BLaER1 (cell line): Measurements from ENCODE around the gene ELAVL3.

ENCODE experiments used
- H3K27ac ChIP-seq: shearing (Covaris generic); formaldehyde crosslinking; 2 replicates; pipeline ENCODE4 v1.8.1; 2022
- H3K27me3 ChIP-seq: shearing (Covaris generic); formaldehyde crosslinking; 2 replicates; pipeline ENCODE4 v1.8.1; 2022
- H3K36me3 ChIP-seq: shearing (Covaris generic); formaldehyde crosslinking; 2 replicates; pipeline ENCODE4 v1.8.1; 2022
- H3K4me1 ChIP-seq: shearing (Covaris generic); formaldehyde crosslinking; 2 replicates; pipeline ENCODE4 v1.8.1; 2022
- H3K4me2 ChIP-seq: shearing (Covaris generic); formaldehyde crosslinking; 2 replicates; pipeline ENCODE4 v1.8.1; 2022
- H3K4me3 ChIP-seq: shearing (Covaris generic); formaldehyde crosslinking; 2 replicates; pipeline ENCODE4 v1.8.1; 2022
- H3K9ac ChIP-seq: shearing (Covaris generic); formaldehyde crosslinking; 2 replicates; pipeline ENCODE4 v1.8.1; 2022
- H3K9me3 ChIP-seq: shearing (Covaris generic); formaldehyde crosslinking; 2 replicates; pipeline ENCODE4 v1.8.1; 2022
- H4K20me1 ChIP-seq: shearing (Covaris generic); formaldehyde crosslinking; 2 replicates; pipeline ENCODE4 v1.8.1; 2022
- Cebpa-rat ChIP-seq: shearing (Covaris generic); IDR thresholded peaks from 2 replicates; pipeline ENCODE4 v1.8.1; 2022

The ELAVL3 gene

GRCh38 chr19:11489378-11489777, 8.5 kb upstream of the ELAVL3 start:
- peaks cover 64% of the 10 kb centered on the region for H3K36me3 ChIP-seq
- no peak overlapping the region for H3K4me3 ChIP-seq
- H3K27me3 ChIP-seq = no peaks in the 10 kb centered on the region
- TF ChIP-seq Cebpa-rat = no peak
- H3K9me3 ChIP-seq = no peaks in the 10 kb centered on the region
- H3K4me2 ChIP-seq = no peak overlapping the region
- peaks cover 15% of the 10 kb centered on the region for H3K4me1 ChIP-seq
- no peak overlapping the region for H3K9ac ChIP-seq
- H3K27ac ChIP-seq = no peak overlapping the region
- H4K20me1 ChIP-seq = 0 out of 2 replicates have a peak, but pooled peaks cover 12% of the 10 kb centered on the region

- H3K9ac ChIP-seq = no peak overlapping the region
- H3K36me3 ChIP-seq = peaks cover 40% of the 10 kb centered on the region
- no peak overlapping the region for H3K4me3 ChIP-seq
- H3K9me3 ChIP-seq = no peaks in the 10 kb centered on the region
- peaks cover 2% of the 10 kb centered on the region; the same call in 1 of the 2 replicates for H3K27me3 ChIP-seq
- peaks cover 34% of the 10 kb centered on the region for H3K4me1 ChIP-seq
- no peak for TF ChIP-seq Cebpa-rat
- 0 out of 2 replicates have a peak, but pooled peaks cover 12% of the 10 kb centered on the region for H4K20me1 ChIP-seq
- no peak overlapping the region for H3K4me2 ChIP-seq
- H3K27ac ChIP-seq = no peak overlapping the region
These were observed 6.0 kb upstream of the ELAVL3 start for GRCh38 chr19:11486661-11487503.

DNA sequence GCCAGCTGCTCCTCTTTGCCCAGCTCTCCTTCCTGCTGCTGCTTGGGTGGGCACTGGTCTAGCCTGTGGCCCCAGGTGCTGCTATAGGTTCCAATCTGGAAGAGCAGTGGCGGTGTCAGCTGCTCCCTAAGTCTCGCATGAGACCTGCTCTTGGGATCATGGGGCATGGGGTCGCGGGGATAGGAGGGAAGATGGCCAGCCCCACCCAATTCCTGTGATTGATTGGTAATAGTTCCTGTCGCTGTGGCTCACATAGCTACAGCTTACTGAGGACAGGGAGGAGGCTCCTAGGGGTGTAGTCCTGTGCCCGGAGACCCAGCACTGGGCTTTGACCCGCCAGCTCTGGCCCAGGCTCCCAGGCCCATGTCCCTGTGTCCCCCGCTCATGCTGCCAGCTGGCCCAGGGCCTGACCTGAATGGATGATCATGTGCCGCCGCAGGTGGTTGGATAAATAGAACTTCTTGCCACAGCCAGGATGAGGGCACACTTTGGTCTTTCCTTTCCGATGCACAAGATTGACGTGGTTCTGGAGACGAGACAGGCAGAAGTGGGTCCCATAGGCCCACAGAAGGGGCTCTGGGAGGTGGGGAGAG, 4.5 kb upstream of the ELAVL3 start:
- Histone ChIP-seq H4K20me1 (0 out of 2 replicates have a peak, but pooled peaks cover 12% of the 10 kb centered on the region), H3K4me2 (peak overlapping the region; percentile 45; the same call in 1 of the 2 replicates), H3K27me3 (peaks cover 12% of the 10 kb centered on the region), H3K36me3 (peaks cover 27% of the 10 kb centered on the region), H3K27ac (no peak overlapping the region), H3K4me3 (no peak overlapping the region), H3K4me1 (peaks cover 39% of the 10 kb centered on the region), H3K9me3 (no peaks in the 10 kb centered on the region), H3K9ac (no peak overlapping the region)
- no peak for TF ChIP-seq Cebpa-rat

DNA sequence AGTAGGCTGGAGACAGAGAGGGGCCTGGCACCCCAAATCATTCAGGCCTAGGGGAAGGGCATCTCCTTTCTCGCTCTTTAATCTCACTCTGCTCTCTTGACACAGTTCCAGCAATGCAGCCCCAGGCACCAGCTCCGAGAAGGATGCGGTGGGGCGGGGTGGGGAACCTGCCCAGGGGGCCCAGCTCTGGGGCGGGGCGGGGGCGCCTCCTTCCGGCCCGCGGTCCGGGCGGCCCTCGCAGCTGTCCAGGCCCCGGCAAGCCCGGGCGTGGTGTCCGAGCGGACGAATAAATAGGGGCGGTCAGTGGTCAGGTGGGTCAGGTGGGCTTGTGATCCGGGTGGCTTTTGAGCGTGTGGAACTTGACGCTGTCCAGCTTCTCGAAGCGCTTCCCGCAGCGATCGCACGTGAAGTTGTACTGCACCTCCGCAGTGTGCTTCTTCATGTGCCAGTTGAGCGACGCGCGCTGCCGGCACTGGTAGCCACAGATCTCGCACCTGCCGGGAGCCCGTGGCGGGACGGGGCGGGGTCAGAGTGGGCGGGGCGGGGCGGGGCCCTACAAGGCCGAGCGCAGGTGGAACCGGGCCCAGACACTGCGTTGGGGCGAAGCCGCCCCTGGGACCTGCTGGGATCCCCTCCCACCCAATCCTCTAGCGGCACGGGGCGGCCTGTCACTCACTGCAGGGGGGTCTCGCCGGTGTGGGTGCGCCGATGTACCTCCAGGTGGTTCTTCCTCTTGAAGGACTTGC, 2.7 kb upstream of the ELAVL3 start:
- no peaks in the 10 kb centered on the region for H3K9me3 ChIP-seq
- no peak overlapping the region for H3K9ac ChIP-seq
- H3K36me3 ChIP-seq = peaks cover 16% of the 10 kb centered on the region
- peaks cover 16% of the 10 kb centered on the region for H3K27me3 ChIP-seq
- H3K4me2 ChIP-seq = peak overlapping the region; percentile 92
- no peak overlapping the region for H3K4me3 ChIP-seq
- no peak for TF ChIP-seq Cebpa-rat
- 0 out of 2 replicates have a peak, but pooled peaks cover 12% of the 10 kb centered on the region for H4K20me1 ChIP-seq
- no peak overlapping the region for H3K27ac ChIP-seq
- peaks cover 39% of the 10 kb centered on the region for H3K4me1 ChIP-seq

- Histone ChIP-seq H3K4me2 (peak overlapping the region; percentile 92), H4K20me1 (0 out of 2 replicates have a peak, but pooled peaks cover 12% of the 10 kb centered on the region), H3K27me3 (peaks cover 16% of the 10 kb centered on the region), H3K4me3 (peak overlapping the region; percentile 67), H3K27ac (peak overlapping the region; percentile 61; the same call in 1 of the 2 replicates), H3K4me1 (peaks cover 39% of the 10 kb centered on the region), H3K9ac (peak overlapping the region; percentile 60; the same call in 1 of the 2 replicates), H3K9me3 (no peaks in the 10 kb centered on the region), H3K36me3 (peaks cover 14% of the 10 kb centered on the region)
- TF ChIP-seq Cebpa-rat = no peak
These were observed 1.7 kb upstream of the ELAVL3 start for GRCh38 chr19:11482384-11483050.

GRCh38 chr19:11481534-11482383, 913 bp upstream of the ELAVL3 start:
- peaks cover 6% of the 10 kb centered on the region for H3K36me3 ChIP-seq
- H3K4me1 ChIP-seq = peaks cover 39% of the 10 kb centered on the region
- H3K4me2 ChIP-seq = peak overlapping the region; percentile 92
- H3K27me3 ChIP-seq = peaks cover 16% of the 10 kb centered on the region
- H3K9me3 ChIP-seq = no peaks in the 10 kb centered on the region
- H3K4me3 ChIP-seq = peak overlapping the region; percentile 67
- peak overlapping the region; percentile 61; the same call in 1 of the 2 replicates for H3K27ac ChIP-seq
- TF ChIP-seq Cebpa-rat = no peak
- 0 out of 2 replicates have a peak, but pooled peaks cover 12% of the 10 kb centered on the region for H4K20me1 ChIP-seq
- peak overlapping the region; percentile 60; the same call in 1 of the 2 replicates for H3K9ac ChIP-seq

DNA sequence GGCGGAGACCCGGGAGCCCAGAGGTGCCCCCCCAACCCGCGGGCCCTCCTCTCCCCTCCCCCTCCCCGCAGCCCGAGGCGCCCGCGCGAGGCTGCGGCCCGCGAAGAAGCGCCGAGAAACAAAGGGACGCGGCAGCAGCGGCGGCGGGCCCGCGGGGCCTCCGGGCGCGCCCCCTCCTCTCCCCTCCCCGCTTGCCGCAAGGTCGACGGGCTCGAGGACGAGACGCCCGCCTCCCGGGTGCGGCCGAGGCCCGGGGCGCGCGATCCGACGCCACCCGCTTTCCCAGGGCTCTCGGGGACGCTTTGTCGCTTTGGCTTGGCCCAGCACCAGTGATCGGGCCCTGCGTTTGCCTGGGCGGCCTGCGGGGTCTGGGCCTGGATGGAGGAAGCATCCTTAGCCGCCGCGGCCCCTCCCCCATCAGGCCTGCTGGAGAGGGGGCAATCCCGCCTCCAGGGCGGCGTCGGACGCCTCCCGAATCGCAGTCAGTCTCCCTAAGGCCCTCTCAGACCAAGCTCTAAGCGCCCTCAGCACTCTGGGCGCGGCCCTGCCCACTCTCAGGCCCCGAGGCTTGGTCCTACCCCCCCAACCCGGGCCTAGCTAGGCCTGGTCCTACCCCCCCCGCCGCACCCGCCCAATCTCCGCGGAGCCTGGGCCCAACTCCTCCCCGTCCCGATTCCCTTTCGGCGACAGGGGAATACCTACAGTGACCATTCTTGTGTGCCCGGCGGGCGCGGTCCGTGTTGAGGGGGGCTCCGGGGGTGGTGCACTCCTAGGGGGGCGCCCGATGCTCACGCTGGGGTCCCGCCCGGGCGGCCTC, 740 bp downstream of the ELAVL3 start:
- H3K27me3 ChIP-seq = peaks cover 16% of the 10 kb centered on the region
- TF ChIP-seq Cebpa-rat = no peak
- H3K4me2 ChIP-seq = no peak overlapping the region
- no peak overlapping the region for H3K9ac ChIP-seq
- H3K9me3 ChIP-seq = no peaks in the 10 kb centered on the region
- 0 out of 2 replicates have a peak, but pooled peaks cover 6% of the 10 kb centered on the region for H4K20me1 ChIP-seq
- no peak overlapping the region for H3K27ac ChIP-seq
- H3K36me3 ChIP-seq = no peaks in the 10 kb centered on the region
- H3K4me3 ChIP-seq = no peak overlapping the region
- H3K4me1 ChIP-seq = peaks cover 31% of the 10 kb centered on the region
